Fibroblast of mammary gland (primary cell): ENCODE data around the gene ASB3.
"Not testable (repeated sequence)": the region's sequence is repeated elsewhere in the genome, so short reads cannot be mapped to it uniquely, and the experiment has no call there.

Experiments
- DNase-seq: peaks from one replicate; pipeline ENCODE4 v3.0.0-alpha.2; 2010; ENCODE audit warnings: low read depth
- H3K4me3 ChIP-seq: 2 replicates; pipeline ENCODE4 v1.5.1; 2011; ENCODE audit warnings: low read depth, mild to moderate bottlenecking, low read length, moderate library complexity; ENCODE audit not compliant: control insufficient read depth
- CTCF ChIP-seq: conservative IDR thresholded peaks from 2 replicates; pipeline ENCODE4 v1.5.1; 2011; ENCODE audit warnings: low read depth, low read length, inconsistent platforms; ENCODE audit not compliant: control insufficient read depth, insufficient read depth

Gene ASB3

DNA sequence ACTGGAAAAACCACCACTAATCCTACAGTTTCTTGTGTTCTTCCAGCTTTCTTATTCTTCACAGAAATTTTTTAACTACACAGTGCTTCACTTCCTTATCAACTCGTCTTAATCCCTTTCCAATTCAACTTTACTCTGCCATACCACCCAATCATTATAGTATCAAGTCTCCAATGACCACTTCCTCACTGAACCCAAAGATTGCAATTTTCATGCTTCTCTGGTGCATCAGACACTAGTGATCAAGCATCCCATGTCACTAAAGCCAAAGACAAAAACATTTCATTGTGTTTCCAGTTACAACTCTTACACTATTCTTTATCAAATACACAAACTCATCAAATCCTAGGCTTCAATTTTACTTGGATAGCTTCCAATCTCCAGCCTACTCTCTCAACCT, 9.6 kb downstream of the ASB3 start:
- DNase-seq = no peak
- no peak for TF ChIP-seq CTCF
- no peak overlapping the region for H3K4me3 ChIP-seq

DNA sequence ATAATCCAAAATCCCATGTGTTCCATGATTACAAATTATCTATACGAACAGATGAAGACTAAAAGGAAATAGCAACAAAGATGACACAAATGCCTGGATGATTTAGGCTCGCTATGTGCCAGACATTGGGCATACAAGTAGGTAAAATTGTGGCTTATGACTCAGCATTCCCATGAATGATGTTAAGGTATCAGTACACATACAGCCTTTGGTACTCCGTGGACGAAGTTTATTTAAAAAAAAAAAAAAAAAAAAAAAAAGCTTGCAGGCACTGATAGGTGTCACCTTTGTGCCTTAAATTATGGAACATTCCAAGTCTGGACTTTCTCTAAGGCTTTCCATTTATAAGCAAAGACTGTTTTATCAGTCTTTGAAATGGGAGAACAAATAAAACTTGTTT, 16.5 kb downstream of the ASB3 start:
- no peak for TF ChIP-seq CTCF
- no peak for DNase-seq
- H3K4me3 ChIP-seq = no peak overlapping the region

DNA sequence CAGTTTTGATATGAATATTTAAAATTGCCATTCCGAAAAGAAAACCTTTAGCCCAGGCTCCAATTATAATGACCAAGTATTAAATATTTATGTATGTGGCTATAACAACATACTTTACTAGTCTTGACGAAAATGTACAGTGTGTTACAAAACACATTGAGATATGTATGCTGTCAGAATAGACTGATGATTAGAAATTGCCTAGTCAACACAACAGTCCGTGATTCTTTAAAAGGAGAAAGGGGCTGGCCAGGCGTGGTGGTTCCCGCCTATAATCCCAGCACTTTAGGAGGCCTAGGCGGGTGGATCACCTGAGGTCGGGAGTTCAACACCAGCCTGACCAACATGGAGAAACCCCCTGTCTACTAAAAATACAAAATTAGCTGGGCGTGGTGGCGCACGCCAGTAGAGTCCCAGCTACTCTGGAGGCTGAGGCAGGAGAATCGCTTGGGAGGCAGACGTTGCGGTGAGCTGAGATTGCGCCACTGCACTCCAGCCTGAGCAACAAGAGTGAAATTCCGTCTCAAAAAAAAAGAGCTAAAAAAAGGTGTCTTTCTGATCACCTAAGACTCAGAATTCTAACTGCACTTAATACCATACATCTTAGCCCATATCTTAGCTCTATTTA, 17.3 kb downstream of the ASB3 start:
- no peak for DNase-seq
- no peak for TF ChIP-seq CTCF
- H3K4me3 ChIP-seq = no peak overlapping the region

DNA sequence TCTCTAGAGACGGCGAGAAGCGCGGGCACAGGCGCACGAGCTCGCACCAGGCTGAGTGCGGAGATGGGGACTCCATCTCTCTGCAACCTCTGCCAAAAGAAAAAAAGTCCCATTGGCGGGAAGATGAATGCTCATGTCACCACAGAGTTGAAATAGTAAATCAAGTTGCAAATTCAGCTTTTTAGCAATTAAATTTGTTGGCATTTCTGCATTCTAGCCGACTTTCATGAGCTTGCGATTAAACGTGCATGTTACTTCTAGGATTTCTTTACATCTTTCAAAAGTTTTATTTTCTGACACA, 18.6 kb downstream of the ASB3 start:
- peak overlapping the region; percentile 81 for H3K4me3 ChIP-seq
- no peak for TF ChIP-seq CTCF
- DNase-seq = peak; percentile 33

DNA sequence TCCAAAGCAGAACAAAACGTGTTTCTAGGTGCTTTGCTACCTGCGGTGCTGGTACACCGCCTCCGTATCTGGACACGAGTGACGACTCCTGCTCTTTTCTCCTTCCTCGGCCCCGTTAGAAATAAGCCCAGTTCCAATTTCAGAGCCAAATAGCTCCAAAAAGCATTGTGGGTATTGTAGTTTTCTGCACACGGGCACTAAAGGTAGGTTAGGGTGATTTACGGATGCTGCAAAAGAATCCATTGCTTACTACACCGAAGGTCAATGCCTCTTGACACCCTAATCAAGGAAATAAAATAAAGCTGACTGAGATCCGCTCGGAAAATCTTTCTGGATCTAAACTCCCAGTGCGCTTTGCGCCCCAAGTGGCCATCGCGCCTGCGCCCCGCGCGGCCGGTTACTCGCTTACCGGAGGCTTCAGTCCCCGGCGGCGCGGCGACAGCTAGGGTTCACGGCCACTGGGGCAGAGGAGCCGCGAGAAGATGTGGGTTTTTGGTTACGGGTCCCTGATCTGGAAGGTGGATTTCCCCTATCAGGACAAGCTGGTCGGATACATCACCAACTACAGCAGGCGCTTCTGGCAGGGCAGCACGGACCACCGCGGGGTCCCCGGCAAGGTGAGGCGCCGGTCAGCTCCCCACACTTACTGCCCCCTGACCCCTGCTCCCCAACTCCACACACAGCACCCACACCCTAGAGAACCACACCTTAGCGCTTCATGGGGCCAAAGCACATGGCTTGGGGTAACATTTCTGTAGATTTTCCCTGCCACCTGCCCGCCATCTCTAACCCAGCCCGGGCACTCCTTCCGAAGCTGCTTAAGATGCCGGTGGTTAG, 19.1 kb downstream of the ASB3 start, which contains the start of gene CHAC2:
CHAC2 (plus strand) TSS at position 400 of the 837 bp plus-strand sequence; CDS start at position 483, 83 bp downstream.
- peak; percentile 77 for DNase-seq
- peak; percentile 25 for TF ChIP-seq CTCF
- peak within 1 kb of the TSS; percentile 81 for H3K4me3 ChIP-seq

DNA sequence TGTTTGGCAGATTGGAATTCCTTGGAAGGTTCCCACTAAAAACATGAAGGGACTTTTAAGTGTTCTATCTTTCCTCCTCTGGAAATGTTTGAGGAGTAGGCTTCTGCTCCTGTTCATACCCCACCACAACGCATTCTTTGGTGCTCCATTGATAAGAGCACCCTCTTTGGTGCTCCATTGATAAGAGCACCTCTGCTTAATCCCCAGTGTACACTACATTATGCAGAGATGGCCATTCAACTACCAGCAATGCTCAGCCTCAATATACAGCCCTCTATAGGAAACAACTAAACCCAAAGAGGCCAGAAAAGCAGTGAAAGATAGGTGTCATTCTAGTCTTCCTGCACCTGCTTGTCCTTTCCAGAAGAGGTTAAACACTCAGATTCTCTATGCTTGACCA, 21.0 kb downstream of the ASB3 start:
- no peak for TF ChIP-seq CTCF
- H3K4me3 ChIP-seq = no peak overlapping the region
- DNase-seq = no peak

DNA sequence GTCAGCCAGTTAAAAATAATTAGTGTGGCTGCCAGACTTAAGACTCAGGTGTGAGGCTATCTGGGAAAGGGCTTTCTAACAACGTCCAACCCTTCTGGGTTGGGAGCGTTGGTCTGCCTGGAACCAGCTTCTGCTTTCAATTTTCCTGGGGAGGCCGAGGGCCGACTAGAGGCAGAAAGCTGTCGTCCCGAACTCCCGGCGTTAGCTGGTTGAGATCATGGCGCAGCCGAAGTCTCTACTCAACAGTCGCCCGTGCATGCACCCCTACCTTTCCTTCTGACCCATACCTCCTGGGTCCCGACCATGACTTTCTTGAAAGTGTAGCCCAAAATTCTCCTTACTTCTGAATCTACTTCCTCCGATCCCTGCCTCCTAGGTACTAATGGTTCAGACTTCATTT, 29.5 kb downstream of the ASB3 start:
- not testable (repeated sequence) for H3K4me3 ChIP-seq, DNase-seq
